Measurements from ENCODE around the gene TLR5.

The TLR5 gene

DNA sequence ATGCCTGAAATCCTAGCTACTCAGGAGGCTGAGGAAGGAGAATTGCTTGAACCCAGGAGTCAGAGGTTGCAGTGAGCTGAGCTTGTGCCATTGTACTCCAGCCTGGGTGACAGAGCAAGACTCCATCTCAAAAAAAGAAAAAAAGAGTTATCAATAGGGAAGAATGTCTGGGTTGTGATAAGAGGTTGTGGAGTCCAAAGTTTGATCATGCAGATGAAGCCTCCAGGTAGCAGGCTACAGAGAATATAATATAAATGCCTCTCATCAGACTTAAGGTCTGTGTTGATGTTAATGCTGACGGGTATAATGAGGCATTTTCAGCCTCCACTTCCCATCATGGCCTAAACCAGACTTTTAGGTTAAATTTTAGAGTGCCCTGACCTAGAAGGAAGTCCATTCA is 24.6 kb downstream of the TLR5 start:
- Histone ChIP-seq H3K4me1 (ENCODE audit: control insufficient read depth, insufficient read depth, low read length) (no peaks in the 10 kb centered on the region), H3K27me3 (ENCODE audit: control insufficient read depth, insufficient read depth, low read length, poor library complexity, severe bottlenecking) (peaks cover 6% of the 10 kb centered on the region), H3K9me3 (ENCODE audit: control insufficient read depth, low read length) (no peaks in the 10 kb centered on the region), H3K36me3 (ENCODE audit: control insufficient read depth, insufficient read depth, low read length) (no peaks in the 10 kb centered on the region), H3K27ac (ENCODE audit: insufficient read depth, low read depth, low read length, poor library complexity, severe bottlenecking) (no peak overlapping the region), H3K4me3 (ENCODE audit: insufficient read depth, low read depth, low read length) (no peak overlapping the region)
- 93 to 100% methylated on average over 1 of the region's 1 CpG for WGBS, 2 experiments

DNA sequence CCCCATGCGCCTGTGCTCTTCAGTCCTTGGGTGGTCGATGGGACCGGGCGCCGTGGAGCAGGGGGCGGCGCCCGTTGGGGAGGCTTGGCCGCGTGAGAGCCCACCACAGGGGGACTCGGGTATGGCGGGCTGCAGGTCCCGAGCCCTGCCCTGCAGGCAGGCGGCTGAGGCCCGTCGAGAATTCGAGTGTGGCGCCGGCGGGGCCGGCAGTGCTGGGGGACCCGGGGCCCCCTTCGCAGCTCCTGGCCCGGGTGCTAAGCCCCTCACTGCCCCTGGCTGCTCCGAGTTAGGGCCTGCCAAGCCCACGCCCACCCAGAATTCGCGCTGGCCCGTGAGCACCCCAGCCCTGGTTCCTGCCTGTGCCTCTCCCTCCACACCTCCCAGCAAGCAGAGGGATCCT is 26.1 kb downstream of the TLR5 start:
- Histone ChIP-seq H3K27me3 (ENCODE audit: control insufficient read depth, insufficient read depth, low read length, poor library complexity, severe bottlenecking) (no peaks in the 10 kb centered on the region), H3K4me1 (ENCODE audit: control insufficient read depth, insufficient read depth, low read length) (no peaks in the 10 kb centered on the region), H3K9me3 (ENCODE audit: control insufficient read depth, low read length) (no peaks in the 10 kb centered on the region), H3K4me3 (ENCODE audit: insufficient read depth, low read depth, low read length) (no peak overlapping the region), H3K27ac (ENCODE audit: insufficient read depth, low read depth, low read length, poor library complexity, severe bottlenecking) (no peak overlapping the region), H3K36me3 (ENCODE audit: control insufficient read depth, insufficient read depth, low read length) (no peaks in the 10 kb centered on the region)
- WGBS, 2 experiments = 95 to 96% methylated on average over 29 of the region's 29 CpGs

DNA sequence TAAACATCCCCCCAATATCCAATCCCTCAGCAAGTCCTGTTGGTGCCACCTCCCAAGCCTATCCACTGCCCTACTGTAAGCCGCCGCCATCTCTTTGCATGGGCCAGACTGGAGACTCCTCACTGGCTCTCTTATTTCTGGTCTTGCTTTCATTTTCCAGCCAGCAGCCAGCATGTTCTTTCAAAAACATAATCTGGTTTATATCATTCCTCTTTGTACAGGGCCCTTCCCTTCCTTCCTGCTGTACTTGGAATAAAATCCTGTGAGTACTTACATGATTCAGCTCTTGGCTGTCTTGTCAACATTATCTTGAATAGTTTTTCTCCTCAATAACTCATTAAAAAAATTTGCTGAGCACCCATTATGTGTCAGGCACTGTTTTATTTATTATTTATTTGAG is 28.2 kb downstream of the TLR5 start:
- WGBS, 2 experiments = 94 to 97% methylated on average over 2 of the region's 2 CpGs
- H3K4me3 ChIP-seq (ENCODE audit: insufficient read depth, low read depth, low read length) = no peak overlapping the region
- H3K36me3 ChIP-seq (ENCODE audit: control insufficient read depth, insufficient read depth, low read length) = no peaks in the 10 kb centered on the region
- H3K9me3 ChIP-seq (ENCODE audit: control insufficient read depth, low read length) = no peaks in the 10 kb centered on the region
- H3K27me3 ChIP-seq (ENCODE audit: control insufficient read depth, insufficient read depth, low read length, poor library complexity, severe bottlenecking) = no peaks in the 10 kb centered on the region
- no peaks in the 10 kb centered on the region for H3K4me1 ChIP-seq (ENCODE audit: control insufficient read depth, insufficient read depth, low read length)
- H3K27ac ChIP-seq (ENCODE audit: insufficient read depth, low read depth, low read length, poor library complexity, severe bottlenecking) = no peak overlapping the region

DNA sequence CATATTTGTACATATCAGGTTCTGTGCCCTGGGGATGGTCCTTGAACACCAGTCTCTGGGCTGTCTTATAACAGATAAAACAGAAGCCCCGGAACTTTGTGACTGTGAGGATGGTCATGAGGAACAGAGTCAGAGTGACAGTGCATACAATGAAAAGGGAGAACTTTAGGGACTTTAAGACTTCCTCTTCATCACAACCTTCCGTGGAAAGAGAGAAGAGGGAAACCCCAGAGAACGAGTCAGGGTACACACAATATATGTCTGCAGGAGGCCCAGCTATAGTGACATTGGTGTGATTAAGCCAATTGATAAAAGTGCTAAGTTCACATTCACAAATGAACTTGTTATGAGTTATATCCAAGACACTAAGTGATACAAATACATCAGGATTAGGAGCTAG is 32.1 kb downstream of the TLR5 start:
- Histone ChIP-seq H3K4me3 (ENCODE audit: insufficient read depth, low read depth, low read length) (no peak overlapping the region), H3K27me3 (ENCODE audit: control insufficient read depth, insufficient read depth, low read length, poor library complexity, severe bottlenecking) (no peaks in the 10 kb centered on the region), H3K27ac (ENCODE audit: insufficient read depth, low read depth, low read length, poor library complexity, severe bottlenecking) (no peak overlapping the region), H3K36me3 (ENCODE audit: control insufficient read depth, insufficient read depth, low read length) (no peaks in the 10 kb centered on the region), H3K4me1 (ENCODE audit: control insufficient read depth, insufficient read depth, low read length) (no peaks in the 10 kb centered on the region), H3K9me3 (ENCODE audit: control insufficient read depth, low read length) (no peaks in the 10 kb centered on the region)
- 82 to 96% methylated on average over 3 of the region's 3 CpGs for WGBS, 2 experiments

DNA sequence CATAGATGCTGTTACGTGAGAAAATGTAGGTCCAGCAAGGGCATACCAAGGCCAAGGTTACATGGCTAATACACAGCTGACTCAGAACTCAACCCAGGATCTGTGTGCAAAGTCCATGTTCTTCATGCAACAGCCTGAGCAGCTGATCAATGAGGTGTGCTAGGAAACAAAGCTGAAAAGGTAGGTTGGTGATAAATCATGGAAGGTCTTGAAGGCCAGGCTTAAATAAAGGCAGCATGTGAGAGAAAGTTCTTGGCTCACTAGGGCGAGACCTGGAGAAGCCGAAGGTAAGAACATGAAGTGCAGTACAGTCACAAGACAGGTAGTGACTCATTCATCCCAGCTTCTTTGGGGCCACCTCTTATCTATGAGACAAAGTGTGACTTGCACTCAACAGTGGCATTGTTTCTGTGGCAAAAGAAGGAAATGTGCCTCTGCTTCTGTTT is 33.4 kb downstream of the TLR5 start:
- no peaks in the 10 kb centered on the region for H3K36me3 ChIP-seq (ENCODE audit: control insufficient read depth, insufficient read depth, low read length)
- no peak overlapping the region for H3K4me3 ChIP-seq (ENCODE audit: insufficient read depth, low read depth, low read length)
- no peak overlapping the region for H3K27ac ChIP-seq (ENCODE audit: insufficient read depth, low read depth, low read length, poor library complexity, severe bottlenecking)
- no peaks in the 10 kb centered on the region for H3K27me3 ChIP-seq (ENCODE audit: control insufficient read depth, insufficient read depth, low read length, poor library complexity, severe bottlenecking)
- 93 to 96% methylated on average over 3 of the region's 3 CpGs for WGBS, 2 experiments
- no peaks in the 10 kb centered on the region for H3K4me1 ChIP-seq (ENCODE audit: control insufficient read depth, insufficient read depth, low read length)
- no peaks in the 10 kb centered on the region for H3K9me3 ChIP-seq (ENCODE audit: control insufficient read depth, low read length)

DNA sequence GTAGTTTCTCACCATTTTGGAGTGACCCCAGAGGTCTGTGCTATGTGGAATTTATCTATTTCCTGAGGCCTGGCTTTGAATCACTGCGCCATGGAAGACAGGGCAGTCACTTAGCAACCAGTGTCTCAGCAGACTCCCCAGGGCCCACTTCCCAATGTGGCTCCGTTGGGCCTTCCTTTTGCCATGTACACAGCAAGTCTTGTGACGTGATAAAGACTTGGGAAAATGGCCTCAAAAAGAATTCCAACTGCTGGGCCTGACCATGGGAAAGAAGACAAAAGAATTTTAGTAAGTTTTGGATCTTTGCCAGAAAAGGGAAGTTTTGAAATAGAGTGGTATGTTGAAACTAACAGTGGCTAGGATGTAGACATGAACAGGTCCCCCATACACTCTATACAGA is 36.2 kb downstream of the TLR5 start:
- H3K36me3 ChIP-seq (ENCODE audit: control insufficient read depth, insufficient read depth, low read length) = no peaks in the 10 kb centered on the region
- no peaks in the 10 kb centered on the region for H3K9me3 ChIP-seq (ENCODE audit: control insufficient read depth, low read length)
- no peak overlapping the region for H3K4me3 ChIP-seq (ENCODE audit: insufficient read depth, low read depth, low read length)
- H3K27me3 ChIP-seq (ENCODE audit: control insufficient read depth, insufficient read depth, low read length, poor library complexity, severe bottlenecking) = no peaks in the 10 kb centered on the region
- WGBS, 2 experiments = 54 to 86% methylated on average over 2 to 3 of the region's 3 CpGs
- H3K4me1 ChIP-seq (ENCODE audit: control insufficient read depth, insufficient read depth, low read length) = no peaks in the 10 kb centered on the region
- H3K27ac ChIP-seq (ENCODE audit: insufficient read depth, low read depth, low read length, poor library complexity, severe bottlenecking) = no peak overlapping the region

DNA sequence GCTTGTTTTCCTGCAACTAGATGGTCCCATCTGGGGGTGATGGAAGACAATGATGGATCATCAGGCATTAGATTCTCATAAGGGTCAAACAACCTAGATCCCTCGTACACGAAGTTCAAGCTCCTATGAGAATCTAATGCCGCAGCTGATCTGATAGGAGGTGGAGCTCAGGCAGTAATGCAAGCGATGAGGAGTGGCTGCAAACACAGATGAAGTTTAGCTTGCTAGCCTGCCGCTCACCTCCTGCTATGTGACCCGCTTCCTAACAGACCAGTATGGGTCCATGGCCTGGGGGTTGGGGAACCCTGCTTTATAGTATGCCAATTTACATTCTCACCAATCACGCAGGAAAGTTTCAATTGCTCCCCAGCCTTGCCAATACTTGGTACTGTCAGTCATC is 37.5 kb downstream of the TLR5 start:
- no peaks in the 10 kb centered on the region for H3K4me1 ChIP-seq (ENCODE audit: control insufficient read depth, insufficient read depth, low read length)
- H3K36me3 ChIP-seq (ENCODE audit: control insufficient read depth, insufficient read depth, low read length) = no peaks in the 10 kb centered on the region
- WGBS, 2 experiments = 94 to 97% methylated on average over 7 of the region's 7 CpGs
- no peaks in the 10 kb centered on the region for H3K9me3 ChIP-seq (ENCODE audit: control insufficient read depth, low read length)
- no peaks in the 10 kb centered on the region for H3K27me3 ChIP-seq (ENCODE audit: control insufficient read depth, insufficient read depth, low read length, poor library complexity, severe bottlenecking)
- no peak overlapping the region for H3K4me3 ChIP-seq (ENCODE audit: insufficient read depth, low read depth, low read length)
- H3K27ac ChIP-seq (ENCODE audit: insufficient read depth, low read depth, low read length, poor library complexity, severe bottlenecking) = no peak overlapping the region

DNA sequence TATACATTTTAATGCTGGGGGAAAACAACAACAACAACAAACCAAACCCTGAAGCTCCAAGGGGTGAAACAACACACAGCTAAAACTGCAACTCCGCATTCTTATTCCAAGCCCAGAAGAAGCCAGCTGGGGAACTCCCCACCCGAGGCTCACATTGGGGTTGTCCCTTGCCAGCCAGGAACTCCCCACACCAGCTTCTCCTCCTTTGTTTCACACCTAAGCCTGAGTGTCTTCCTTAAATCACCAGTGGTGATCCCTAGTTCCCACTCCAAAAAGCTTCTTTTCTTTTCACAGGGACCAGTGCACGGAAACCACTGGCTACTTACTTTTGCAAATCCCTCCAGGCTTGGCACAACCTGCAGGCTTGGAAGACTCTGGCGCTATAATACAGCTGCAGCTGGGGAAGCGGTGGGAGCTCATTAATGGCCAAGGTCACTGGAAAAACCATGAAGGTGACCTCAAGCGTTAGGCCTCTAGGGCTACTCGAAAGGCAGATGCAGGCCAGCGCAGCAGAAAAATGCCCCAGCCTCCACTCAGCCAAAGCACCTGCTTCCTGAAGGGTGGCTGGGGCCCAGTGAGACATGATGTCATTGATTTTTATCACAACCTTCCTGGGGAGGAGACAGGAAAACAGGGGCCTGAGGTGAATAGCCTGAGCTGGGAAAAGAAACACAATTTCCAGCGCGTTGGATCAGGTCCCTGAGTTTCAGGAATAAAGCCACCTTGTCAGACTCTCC is 40.1 kb downstream of the TLR5 start:
- Histone ChIP-seq H3K4me3 (ENCODE audit: insufficient read depth, low read depth, low read length) (no peak overlapping the region), H3K4me1 (ENCODE audit: control insufficient read depth, insufficient read depth, low read length) (no peaks in the 10 kb centered on the region), H3K27ac (ENCODE audit: insufficient read depth, low read depth, low read length, poor library complexity, severe bottlenecking) (no peak overlapping the region), H3K9me3 (ENCODE audit: control insufficient read depth, low read length) (no peaks in the 10 kb centered on the region), H3K36me3 (ENCODE audit: control insufficient read depth, insufficient read depth, low read length) (no peaks in the 10 kb centered on the region), H3K27me3 (ENCODE audit: control insufficient read depth, insufficient read depth, low read length, poor library complexity, severe bottlenecking) (no peaks in the 10 kb centered on the region)
- WGBS, 2 experiments = 92 to 94% methylated on average over 10 of the region's 10 CpGs

DNA sequence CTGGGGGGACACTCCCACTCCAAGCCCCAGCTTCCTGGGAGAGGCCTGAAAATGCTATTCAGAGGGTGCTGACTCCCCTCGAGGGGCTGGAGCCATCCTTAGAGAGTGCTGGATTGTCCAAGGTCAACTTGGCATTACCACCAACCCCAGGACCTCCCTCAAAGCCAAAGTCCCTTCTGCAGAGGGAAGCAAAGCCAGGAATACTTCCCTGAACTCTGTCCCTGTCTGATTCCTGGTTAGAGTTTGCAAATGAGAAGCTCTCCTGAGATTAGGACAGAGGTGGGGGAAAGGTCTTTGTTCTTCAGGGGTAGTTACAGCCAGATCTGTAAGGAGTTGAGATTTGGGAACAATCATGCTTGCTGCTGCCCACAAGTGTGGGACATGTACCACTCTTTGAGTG is 45.3 kb downstream of the TLR5 start:
- Histone ChIP-seq H3K9me3 (ENCODE audit: control insufficient read depth, low read length) (no peaks in the 10 kb centered on the region), H3K4me3 (ENCODE audit: insufficient read depth, low read depth, low read length) (no peak overlapping the region), H3K27me3 (ENCODE audit: control insufficient read depth, insufficient read depth, low read length, poor library complexity, severe bottlenecking) (no peaks in the 10 kb centered on the region), H3K4me1 (ENCODE audit: control insufficient read depth, insufficient read depth, low read length) (no peaks in the 10 kb centered on the region), H3K27ac (ENCODE audit: insufficient read depth, low read depth, low read length, poor library complexity, severe bottlenecking) (no peak overlapping the region), H3K36me3 (ENCODE audit: control insufficient read depth, insufficient read depth, low read length) (no peaks in the 10 kb centered on the region)
- 79 to 92% methylated on average over 1 of the region's 1 CpG for WGBS, 2 experiments

DNA sequence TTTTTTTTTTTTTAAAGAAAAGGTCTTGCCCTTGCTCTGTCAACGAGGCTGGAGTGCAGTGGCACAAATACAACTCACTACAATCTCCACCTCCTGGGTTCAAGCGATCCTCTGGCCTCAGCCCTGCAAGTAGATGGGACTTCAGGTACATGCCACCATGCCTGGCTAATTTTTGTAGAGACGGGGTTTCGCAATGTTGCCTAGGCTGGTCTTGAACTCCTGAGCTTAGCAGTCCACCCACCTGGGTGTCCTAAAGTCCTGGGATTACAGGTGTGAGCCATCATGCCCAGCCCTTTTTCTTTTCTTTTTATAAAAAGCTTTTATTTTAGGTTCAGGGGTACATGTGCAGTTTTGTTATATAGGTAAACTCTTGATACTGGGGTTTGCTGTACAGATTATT is 47.2 kb downstream of the TLR5 start:
- Histone ChIP-seq H3K9me3 (ENCODE audit: control insufficient read depth, low read length) (no peaks in the 10 kb centered on the region), H3K36me3 (ENCODE audit: control insufficient read depth, insufficient read depth, low read length) (no peaks in the 10 kb centered on the region), H3K27ac (ENCODE audit: insufficient read depth, low read depth, low read length, poor library complexity, severe bottlenecking) (no peak overlapping the region), H3K4me1 (ENCODE audit: control insufficient read depth, insufficient read depth, low read length) (no peaks in the 10 kb centered on the region), H3K4me3 (ENCODE audit: insufficient read depth, low read depth, low read length) (no peak overlapping the region), H3K27me3 (ENCODE audit: control insufficient read depth, insufficient read depth, low read length, poor library complexity, severe bottlenecking) (no peaks in the 10 kb centered on the region)
- WGBS, 2 experiments = 92 to 95% methylated on average over 4 of the region's 4 CpGs

DNA sequence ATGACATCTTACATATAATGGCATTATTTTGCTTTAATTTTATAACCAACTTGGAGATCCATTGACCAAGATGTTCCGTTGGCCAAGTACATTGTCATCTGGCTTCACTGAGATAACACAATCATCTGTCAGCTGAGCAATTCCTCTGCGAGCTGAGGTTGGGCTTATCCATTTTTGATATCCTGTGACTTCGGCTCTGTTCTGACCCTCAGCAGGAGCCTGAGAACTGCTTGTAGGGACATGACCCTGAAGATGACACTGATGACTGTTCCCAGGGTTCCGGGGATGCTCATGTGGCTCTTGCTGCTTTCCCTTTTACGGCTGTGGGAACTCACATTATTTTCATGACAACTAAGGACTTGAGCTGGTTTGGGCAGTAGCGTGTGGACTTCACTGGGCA is 51.2 kb downstream of the TLR5 start:
- Histone ChIP-seq H3K36me3 (ENCODE audit: control insufficient read depth, insufficient read depth, low read length) (no peaks in the 10 kb centered on the region), H3K4me3 (ENCODE audit: insufficient read depth, low read depth, low read length) (no peak overlapping the region), H3K9me3 (ENCODE audit: control insufficient read depth, low read length) (no peaks in the 10 kb centered on the region), H3K27me3 (ENCODE audit: control insufficient read depth, insufficient read depth, low read length, poor library complexity, severe bottlenecking) (no peaks in the 10 kb centered on the region), H3K27ac (ENCODE audit: insufficient read depth, low read depth, low read length, poor library complexity, severe bottlenecking) (no peak overlapping the region), H3K4me1 (ENCODE audit: control insufficient read depth, insufficient read depth, low read length) (no peaks in the 10 kb centered on the region)
- 92 to 96% methylated on average over 6 of the region's 6 CpGs for WGBS, 2 experiments
